GM12864 (cell line): ENCODE data around the gene RNF7.

Experiments
- DNase-seq: peaks from one replicate; pipeline ENCODE4 v3.0.0-alpha.2; 2011; ENCODE audit warnings: low read depth
- H3K4me3 ChIP-seq: 2 replicates; pipeline ENCODE4 v1.5.1; 2011; ENCODE audit warnings: mild to moderate bottlenecking, low read depth, low read length, control low read depth
- CTCF ChIP-seq: IDR thresholded peaks from 2 replicates; pipeline ENCODE4 v1.5.1; 2011; ENCODE audit warnings: low read depth, mild to moderate bottlenecking, moderate library complexity, low read length, control low read depth, inconsistent platforms; ENCODE audit errors: missing control alignments

The RNF7 gene

DNA sequence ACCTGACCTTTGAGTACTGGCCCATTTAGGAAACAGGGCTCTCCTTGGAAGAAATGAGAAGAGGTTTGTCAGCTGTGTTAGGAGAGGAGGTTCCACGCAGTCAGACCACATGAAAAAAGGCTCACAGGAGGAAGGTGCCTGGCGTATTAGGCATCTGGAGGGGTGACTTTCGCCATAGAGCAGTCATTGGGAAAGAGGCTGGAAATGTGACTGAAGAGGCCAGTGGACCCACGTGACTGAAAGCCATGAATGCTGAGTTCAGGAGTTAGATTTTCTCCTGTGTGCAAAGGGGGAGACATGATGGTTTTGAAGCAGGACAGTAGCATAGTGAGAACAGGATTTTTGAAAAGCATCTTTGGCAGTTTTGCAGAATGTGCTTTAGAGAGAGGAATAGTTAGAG is 29.7 kb upstream of the RNF7 start:
- no peak for DNase-seq
- H3K4me3 ChIP-seq, result no peak overlapping the region
- no peak for TF ChIP-seq CTCF

DNA sequence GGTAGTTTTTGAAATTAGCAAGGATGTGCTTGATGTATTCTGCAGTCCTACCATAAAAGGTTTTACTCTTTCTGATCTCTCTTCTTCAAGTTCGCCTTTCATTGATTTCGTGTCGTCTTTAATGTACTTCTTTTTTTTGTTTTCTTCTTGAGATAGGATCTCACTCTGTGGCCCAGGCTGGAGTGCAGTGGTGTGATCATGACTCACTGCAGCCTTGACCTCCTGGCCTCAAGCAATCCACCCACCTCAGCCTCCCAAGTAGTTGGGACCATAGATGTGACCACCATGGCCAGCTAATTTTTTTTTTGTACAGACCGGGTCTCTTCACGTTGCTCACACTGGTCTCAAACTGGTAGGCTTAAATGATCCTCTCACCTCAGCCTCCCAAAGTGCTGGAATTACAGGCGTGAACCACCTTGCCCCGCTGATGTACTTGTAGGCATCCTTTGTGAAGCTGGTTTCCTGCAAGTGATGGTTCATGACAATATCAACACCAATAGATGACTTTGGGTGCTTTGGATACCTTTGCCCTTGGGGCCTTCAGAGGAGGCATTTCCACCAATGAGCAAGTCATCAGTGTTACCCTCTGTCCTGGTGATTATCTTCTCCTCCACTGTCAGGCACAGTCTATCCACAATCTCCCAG is 28.9 kb upstream of the RNF7 start:
- H3K4me3 ChIP-seq, result no peak overlapping the region
- DNase-seq, result no peak
- TF ChIP-seq CTCF, result no peak

DNA sequence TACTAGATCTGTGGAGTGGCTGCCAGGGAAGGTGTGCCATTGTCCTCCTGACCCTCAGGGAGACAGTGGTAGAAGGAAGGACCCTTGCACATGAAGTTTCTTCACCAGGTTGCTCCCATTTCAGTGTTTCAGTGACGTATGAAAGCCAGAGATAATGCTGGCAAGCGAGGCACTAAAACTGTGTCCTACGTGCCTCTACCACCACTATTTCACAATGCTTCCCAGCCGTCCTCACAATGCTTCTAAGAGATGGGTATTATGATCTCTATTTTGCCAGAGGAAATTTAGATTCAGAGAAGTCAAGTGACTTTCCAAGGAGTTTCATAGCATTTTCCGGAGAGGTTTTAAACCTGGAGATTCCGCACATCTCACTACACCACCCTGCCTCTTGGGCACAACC is 28.0 kb upstream of the RNF7 start:
- no peak for DNase-seq
- H3K4me3 ChIP-seq, result no peak overlapping the region
- no peak for TF ChIP-seq CTCF

DNA sequence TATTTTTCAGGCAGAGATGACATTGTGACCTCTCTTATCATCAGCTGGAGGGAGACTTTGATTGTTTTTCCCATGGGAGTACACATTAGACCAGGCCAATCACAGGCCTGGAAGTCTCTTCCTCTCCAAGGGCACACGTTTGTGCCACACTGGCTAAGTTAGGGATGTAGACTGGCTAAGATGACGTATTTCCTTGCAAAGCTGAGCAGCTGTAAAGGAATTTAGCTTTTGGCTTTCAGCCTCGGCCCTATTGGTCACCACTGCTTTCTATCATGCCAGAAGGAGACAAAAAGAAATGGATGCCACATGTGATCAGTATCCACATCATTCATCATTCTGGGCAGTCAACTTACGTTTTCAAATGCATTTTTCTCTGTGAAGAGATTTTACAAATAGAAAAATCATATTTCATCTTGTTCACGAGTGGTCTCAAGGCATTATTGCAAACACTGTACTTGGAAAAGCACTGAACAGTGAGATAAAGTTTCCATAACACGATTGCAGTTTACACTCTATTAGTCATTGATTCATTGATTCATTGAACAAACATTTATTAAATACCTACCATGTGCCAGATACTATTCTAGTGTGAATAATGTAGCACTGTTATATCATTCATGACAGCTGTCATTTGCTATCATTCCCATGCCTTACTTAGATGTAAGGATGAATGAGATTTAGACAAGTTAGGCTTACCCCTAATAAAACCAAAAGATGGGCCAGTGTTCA is 27.0 kb upstream of the RNF7 start:
- DNase-seq, result no peak
- TF ChIP-seq CTCF, result no peak
- H3K4me3 ChIP-seq, result no peak overlapping the region

GRCh38 chr3:141714671-141715070 is 23.4 kb upstream of the RNF7 start:
- no peak for TF ChIP-seq CTCF
- no peak overlapping the region for H3K4me3 ChIP-seq
- no peak for DNase-seq

DNA sequence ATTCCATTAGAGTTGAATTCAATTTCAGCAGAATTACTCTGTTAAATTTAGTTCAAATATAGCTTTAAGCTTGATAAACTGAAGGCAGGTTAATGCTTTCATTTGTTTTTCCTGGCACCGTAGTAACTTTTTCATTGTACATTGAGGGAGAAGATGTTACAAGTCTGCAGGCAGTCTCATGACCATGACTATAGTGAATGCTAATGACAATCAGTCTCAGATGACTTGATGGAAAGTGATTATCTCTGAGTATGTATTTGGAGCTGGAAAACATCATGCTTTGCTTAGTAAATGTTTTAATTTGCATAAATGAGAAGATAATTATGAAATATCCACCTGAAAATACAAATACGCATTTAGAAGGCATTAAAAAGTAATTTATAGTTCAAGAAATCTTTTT is 16.0 kb upstream of the RNF7 start:
- no peak for DNase-seq
- TF ChIP-seq CTCF, result no peak
- H3K4me3 ChIP-seq, result no peak overlapping the region

- H3K4me3 ChIP-seq, result no peak overlapping the region
- TF ChIP-seq CTCF, result no peak
- no peak for DNase-seq
These were observed 15.4 kb upstream of the RNF7 start for GRCh38 chr3:141722648-141723047.
